Choroid plexus epithelial cell (primary cell): ENCODE measurements around the gene EMC8.

Experiments
- DNase-seq: peaks from one replicate; pipeline ENCODE4 v3.0.0-alpha.2; 2010; ENCODE audit warnings: low read depth
- H3K4me3 ChIP-seq: 2 replicates; pipeline ENCODE4 v1.5.1; 2011; ENCODE audit warnings: low read depth, mild to moderate bottlenecking, control low read depth, low read length, moderate library complexity
- TF ChIP-seq, protein P1 (sequence below): conservative IDR thresholded peaks from 2 replicates; pipeline ENCODE4 v1.5.1; 2011; ENCODE audit warnings: low read depth, mild to moderate bottlenecking, control low read depth, inconsistent platforms, low read length, moderate library complexity

EMC8 gene

GRCh38 chr16:85796152-85796551, 3.2 kb downstream of the EMC8 start:
- TF ChIP-seq, protein P1, sequence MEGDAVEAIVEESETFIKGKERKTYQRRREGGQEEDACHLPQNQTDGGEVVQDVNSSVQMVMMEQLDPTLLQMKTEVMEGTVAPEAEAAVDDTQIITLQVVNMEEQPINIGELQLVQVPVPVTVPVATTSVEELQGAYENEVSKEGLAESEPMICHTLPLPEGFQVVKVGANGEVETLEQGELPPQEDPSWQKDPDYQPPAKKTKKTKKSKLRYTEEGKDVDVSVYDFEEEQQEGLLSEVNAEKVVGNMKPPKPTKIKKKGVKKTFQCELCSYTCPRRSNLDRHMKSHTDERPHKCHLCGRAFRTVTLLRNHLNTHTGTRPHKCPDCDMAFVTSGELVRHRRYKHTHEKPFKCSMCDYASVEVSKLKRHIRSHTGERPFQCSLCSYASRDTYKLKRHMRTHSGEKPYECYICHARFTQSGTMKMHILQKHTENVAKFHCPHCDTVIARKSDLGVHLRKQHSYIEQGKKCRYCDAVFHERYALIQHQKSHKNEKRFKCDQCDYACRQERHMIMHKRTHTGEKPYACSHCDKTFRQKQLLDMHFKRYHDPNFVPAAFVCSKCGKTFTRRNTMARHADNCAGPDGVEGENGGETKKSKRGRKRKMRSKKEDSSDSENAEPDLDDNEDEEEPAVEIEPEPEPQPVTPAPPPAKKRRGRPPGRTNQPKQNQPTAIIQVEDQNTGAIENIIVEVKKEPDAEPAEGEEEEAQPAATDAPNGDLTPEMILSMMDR = no peak
- no peak overlapping the region for H3K4me3 ChIP-seq
- no peak for DNase-seq

- H3K4me3 ChIP-seq = no peak overlapping the region
- TF ChIP-seq, protein P1 = no peak
- no peak for DNase-seq
Measured at GRCh38 chr16:85794696-85795095, 4.6 kb downstream of the EMC8 start.

DNA sequence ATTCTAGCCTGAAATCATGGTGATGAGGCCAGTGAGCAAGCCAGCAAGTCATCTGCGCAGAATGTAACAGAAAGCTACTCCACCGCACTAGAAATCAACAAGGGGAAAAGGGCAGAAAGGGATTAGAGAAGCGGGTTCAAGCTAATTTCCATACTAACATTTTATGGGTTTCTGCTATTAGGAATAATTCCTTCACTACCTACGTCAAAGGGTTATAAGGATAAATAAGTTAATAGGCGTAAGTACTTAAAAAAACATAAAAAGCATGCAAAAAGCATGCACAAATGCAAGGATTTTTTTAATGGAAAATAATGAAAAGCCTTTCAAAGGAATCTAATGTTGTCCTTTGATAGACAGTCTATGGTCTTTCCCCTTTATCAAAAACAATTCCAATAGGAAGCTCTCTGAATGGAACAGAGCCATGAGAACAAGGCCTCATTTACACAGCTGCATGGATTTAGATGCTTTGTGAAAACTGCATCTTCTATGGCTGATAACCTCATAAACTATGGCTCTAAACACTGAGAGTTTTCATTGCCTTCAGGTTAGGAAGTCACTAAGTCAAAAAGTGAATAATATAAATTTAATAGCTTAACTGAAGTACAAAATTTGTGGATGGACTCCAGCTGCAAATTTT, 5.6 kb downstream of the EMC8 start:
- H3K4me3 ChIP-seq = no peak overlapping the region
- no peak for DNase-seq
- TF ChIP-seq, protein P1 = no peak

GRCh38 chr16:85789773-85790172, 9.6 kb downstream of the EMC8 start:
- TF ChIP-seq, protein P1 = no peak
- no peak for DNase-seq
- H3K4me3 ChIP-seq = no peak overlapping the region

DNA sequence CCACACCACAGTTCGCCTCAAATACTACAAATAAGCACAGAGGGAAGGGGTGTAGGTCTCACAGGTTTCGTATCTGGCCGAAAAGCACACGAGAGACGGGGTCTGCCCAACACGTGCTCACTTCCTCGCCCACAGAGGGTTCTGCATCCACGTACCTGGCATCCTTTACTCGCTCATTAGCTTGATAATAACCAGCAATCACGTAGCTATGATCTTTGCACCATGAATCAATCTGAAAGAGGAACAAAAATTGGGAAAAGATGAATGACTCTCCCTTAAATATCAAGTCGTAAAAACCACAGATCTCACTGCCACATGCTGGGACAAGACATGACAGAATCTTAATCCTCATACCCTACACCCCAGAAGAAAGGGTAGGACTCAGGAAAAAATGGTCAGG, 10.5 kb downstream of the EMC8 start:
- no peak for DNase-seq
- H3K4me3 ChIP-seq = no peak overlapping the region
- TF ChIP-seq, protein P1 = no peak

GRCh38 chr16:85785927-85786326, 13.4 kb downstream of the EMC8 start:
- TF ChIP-seq, protein P1 = no peak
- no peak overlapping the region for H3K4me3 ChIP-seq

GRCh38 chr16:85784813-85785212, 14.5 kb downstream of the EMC8 start:
- DNase-seq = no peak
- H3K4me3 ChIP-seq = no peak overlapping the region
- TF ChIP-seq, protein P1 = no peak

More at GRCh38 chr16:85785927-85786326, 13.4 kb downstream of the EMC8 start:
- no peak for DNase-seq
